ENCODE measurements around the gene MLEC. TPM values are rescaled to one million over a fixed set of nuclear protein-coding genes. Genes with fewer than 3 reads are reported as not detected.

MLEC gene
- total and polyA plus RNA-seq, 2 of the 13 experiments (the other 11 are each of a cell fraction or from before 2014, with no cell fraction given): 49.8 to 156 TPM

DNA sequence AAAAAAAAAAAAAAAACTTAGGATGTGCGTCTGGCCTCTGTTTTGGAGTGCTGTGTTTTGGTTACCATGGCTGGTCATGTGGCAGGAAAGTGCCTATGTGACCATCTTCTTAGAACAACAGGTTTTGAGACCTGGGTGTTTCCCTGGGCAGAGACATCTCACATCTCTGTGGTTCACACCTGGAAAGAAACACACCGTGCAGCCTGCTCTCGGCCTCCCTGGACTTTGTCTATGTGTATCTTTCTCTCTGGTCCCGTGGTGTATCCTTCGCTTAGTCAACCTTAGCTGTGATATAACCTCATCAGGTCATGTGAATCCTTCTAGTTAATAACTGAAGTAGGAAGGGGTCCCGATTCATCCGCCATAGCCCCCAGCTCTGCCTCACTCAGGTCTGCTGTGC, 61.3 kb downstream of the MLEC start (continued):
- TF ChIP-seq HMGA1 (CRISPR knock-in tag; conservative IDR thresholded peaks at IDR 0.05) (no peak), ZNF709 (CRISPR knock-in tag; IDR thresholded peaks at IDR 0.05) (no peak)

GRCh38 chr12:120749256-120749655, 62.3 kb downstream of the MLEC start:
- H3K79me2 ChIP-seq (ENCODE audit: insufficient read depth, low read length): no peaks in the 10 kb centered on the region
- H3K27ac ChIP-seq (ENCODE audit: extremely low read length, insufficient read depth, low read length): no peak overlapping the region
- intact Hi-C loops (cut with micrococcal nuclease; ENCODE audit: unreplicated experiment) (no loop called here), in situ Hi-C loops (cut with HindIII; ENCODE audit: extremely low pct_ligation_motif_present, low pct_unique_long_range_greater_than_20kb) (no loop called here)
- H3K4me3 ChIP-seq (replicated peaks in 1 of 3; ENCODE audit: insufficient read depth in 1 of 3, low read depth in 2 of 3, low read length in 3 of 3): no peak overlapping the region
- TF ChIP-seq, protein P1, sequence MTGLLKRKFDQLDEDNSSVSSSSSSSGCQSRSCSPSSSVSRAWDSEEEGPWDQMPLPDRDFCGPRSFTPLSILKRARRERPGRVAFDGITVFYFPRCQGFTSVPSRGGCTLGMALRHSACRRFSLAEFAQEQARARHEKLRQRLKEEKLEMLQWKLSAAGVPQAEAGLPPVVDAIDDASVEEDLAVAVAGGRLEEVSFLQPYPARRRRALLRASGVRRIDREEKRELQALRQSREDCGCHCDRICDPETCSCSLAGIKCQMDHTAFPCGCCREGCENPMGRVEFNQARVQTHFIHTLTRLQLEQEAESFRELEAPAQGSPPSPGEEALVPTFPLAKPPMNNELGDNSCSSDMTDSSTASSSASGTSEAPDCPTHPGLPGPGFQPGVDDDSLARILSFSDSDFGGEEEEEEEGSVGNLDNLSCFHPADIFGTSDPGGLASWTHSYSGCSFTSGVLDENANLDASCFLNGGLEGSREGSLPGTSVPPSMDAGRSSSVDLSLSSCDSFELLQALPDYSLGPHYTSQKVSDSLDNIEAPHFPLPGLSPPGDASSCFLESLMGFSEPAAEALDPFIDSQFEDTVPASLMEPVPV (CRISPR knock-in tag; IDR thresholded peaks at IDR 0.05): no peak
- CTCF ChIA-PET (ENCODE audit: low intra/inter-chr PET ratio, low total read pairs): no interaction called here
- no peaks in the 10 kb centered on the region for H3K9me3 ChIP-seq (ENCODE audit: low read length)
- H3K27me3 ChIP-seq (ENCODE audit: control insufficient read depth in 1 of 2, insufficient read depth in 2 of 2, low read length in 2 of 2): no peaks in the 10 kb centered on the region
- no peaks in the 10 kb centered on the region for H4K20me1 ChIP-seq (ENCODE audit: insufficient read depth, low read length)
- DNase-seq (ENCODE audit: low spot score) (no peak), ATAC-seq (no peak), FAIRE-seq (no peak)
- whole genome bisulfite sequencing (ENCODE audit: low lambda C conversion rate): 52% methylated on average over 5 of the region's 5 CpGs
- BruUV-seq (replicated peaks): no TSS peak
- no peak overlapping the region for H3K4me2 ChIP-seq (ENCODE audit: low read depth, low read length)
- POLR2A ChIA-PET: no interaction called here
- no peak overlapping the region for H3K9ac ChIP-seq (ENCODE audit: insufficient read depth, low read depth, low read length)
- H3K4me1 ChIP-seq (ENCODE audit: insufficient read depth, low read length): peaks cover 14% of the 10 kb centered on the region
- H2AFZ ChIP-seq (ENCODE audit: low read length): no peak overlapping the region
- no peaks in the 10 kb centered on the region for H3K36me3 ChIP-seq (replicated peaks in 1 of 2; ENCODE audit: control insufficient read depth in 1 of 2, insufficient read depth in 2 of 2, low read length in 2 of 2)

DNA sequence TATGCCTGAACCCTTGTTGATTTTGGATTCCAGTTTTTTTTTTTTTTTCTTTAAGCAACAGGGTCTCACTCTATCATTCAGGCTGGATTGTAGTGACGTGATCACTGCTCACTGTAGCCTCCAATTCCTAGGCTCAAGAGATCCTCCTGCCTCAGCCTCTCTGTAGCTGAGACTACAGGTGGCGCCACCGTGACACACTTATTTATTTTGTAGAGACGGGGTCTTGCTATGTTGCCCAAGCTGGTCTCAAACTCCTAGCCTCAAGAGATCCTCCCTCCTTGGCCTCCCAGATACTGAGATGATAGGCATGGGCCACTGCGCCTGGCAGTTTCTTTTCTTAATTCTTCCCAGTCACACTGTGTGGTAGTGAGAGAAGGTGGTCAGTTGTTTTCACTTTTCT, 63.9 kb downstream of the MLEC start:
- no peak for ATAC-seq

More for the DNA sequence above, 63.9 kb downstream of the MLEC start:
- Histone ChIP-seq H3K9me3 (ENCODE audit: low read length) (peaks cover 7% of the 10 kb centered on the region; the same call in 1 of the 2 replicates), H3K27me3 (ENCODE audit: control insufficient read depth in 1 of 2, insufficient read depth in 2 of 2, low read length in 2 of 2) (no peaks in the 10 kb centered on the region), H3K9ac (ENCODE audit: insufficient read depth, low read depth, low read length) (no peak overlapping the region), H2AFZ (ENCODE audit: low read length) (no peak overlapping the region), H3K4me1 (ENCODE audit: insufficient read depth, low read length) (peaks cover 14% of the 10 kb centered on the region), H3K4me3 (replicated peaks in 1 of 3; ENCODE audit: insufficient read depth in 1 of 3, low read depth in 2 of 3, low read length in 3 of 3) (no peak overlapping the region), H3K4me2 (ENCODE audit: low read depth, low read length) (no peak overlapping the region), H3K79me2 (ENCODE audit: insufficient read depth, low read length) (no peaks in the 10 kb centered on the region), H3K36me3 (replicated peaks in 1 of 2; ENCODE audit: control insufficient read depth in 1 of 2, insufficient read depth in 2 of 2, low read length in 2 of 2) (no peaks in the 10 kb centered on the region), H4K20me1 (ENCODE audit: insufficient read depth, low read length) (no peaks in the 10 kb centered on the region), H3K27ac (ENCODE audit: extremely low read length, insufficient read depth, low read length) (no peak overlapping the region)
- POLR2A ChIA-PET: no interaction called here
- no TSS peak for BruUV-seq (replicated peaks)
- intact Hi-C loops (cut with micrococcal nuclease; ENCODE audit: unreplicated experiment): no loop called here
- TF ChIP-seq ZNF121 (CRISPR knock-in tag; IDR thresholded peaks at IDR 0.05): peak; percentile 92
- TF ChIP-seq STAG1 (CRISPR knock-in tag; IDR thresholded peaks at IDR 0.05): peak; percentile 20; the same call in 1 of the 2 replicates
- TF ChIP-seq, protein P2, sequence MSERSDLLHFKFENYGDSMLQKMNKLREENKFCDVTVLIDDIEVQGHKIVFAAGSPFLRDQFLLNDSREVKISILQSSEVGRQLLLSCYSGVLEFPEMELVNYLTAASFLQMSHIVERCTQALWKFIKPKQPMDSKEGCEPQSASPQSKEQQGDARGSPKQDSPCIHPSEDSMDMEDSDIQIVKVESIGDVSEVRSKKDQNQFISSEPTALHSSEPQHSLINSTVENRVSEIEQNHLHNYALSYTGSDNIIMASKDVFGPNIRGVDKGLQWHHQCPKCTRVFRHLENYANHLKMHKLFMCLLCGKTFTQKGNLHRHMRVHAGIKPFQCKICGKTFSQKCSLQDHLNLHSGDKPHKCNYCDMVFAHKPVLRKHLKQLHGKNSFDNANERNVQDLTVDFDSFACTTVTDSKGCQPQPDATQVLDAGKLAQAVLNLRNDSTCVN (CRISPR knock-in tag; IDR thresholded peaks at IDR 0.05; ENCODE audit: borderline replicate concordance): no peak
- TF ChIP-seq ZNF274 (CRISPR knock-in tag; IDR thresholded peaks at IDR 0.05): no peak
- TF ChIP-seq, protein P3, sequence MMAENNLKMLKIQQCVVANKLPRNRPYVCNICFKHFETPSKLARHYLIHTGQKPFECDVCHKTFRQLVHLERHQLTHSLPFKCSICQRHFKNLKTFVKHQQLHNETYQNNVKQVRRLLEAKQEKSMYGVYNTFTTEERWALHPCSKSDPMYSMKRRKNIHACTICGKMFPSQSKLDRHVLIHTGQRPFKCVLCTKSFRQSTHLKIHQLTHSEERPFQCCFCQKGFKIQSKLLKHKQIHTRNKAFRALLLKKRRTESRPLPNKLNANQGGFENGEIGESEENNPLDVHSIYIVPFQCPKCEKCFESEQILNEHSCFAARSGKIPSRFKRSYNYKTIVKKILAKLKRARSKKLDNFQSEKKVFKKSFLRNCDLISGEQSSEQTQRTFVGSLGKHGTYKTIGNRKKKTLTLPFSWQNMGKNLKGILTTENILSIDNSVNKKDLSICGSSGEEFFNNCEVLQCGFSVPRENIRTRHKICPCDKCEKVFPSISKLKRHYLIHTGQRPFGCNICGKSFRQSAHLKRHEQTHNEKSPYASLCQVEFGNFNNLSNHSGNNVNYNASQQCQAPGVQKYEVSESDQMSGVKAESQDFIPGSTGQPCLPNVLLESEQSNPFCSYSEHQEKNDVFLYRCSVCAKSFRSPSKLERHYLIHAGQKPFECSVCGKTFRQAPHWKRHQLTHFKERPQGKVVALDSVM (CRISPR knock-in tag; IDR thresholded peaks at IDR 0.05): peak; percentile 92
- TF ChIP-seq, protein P4, sequence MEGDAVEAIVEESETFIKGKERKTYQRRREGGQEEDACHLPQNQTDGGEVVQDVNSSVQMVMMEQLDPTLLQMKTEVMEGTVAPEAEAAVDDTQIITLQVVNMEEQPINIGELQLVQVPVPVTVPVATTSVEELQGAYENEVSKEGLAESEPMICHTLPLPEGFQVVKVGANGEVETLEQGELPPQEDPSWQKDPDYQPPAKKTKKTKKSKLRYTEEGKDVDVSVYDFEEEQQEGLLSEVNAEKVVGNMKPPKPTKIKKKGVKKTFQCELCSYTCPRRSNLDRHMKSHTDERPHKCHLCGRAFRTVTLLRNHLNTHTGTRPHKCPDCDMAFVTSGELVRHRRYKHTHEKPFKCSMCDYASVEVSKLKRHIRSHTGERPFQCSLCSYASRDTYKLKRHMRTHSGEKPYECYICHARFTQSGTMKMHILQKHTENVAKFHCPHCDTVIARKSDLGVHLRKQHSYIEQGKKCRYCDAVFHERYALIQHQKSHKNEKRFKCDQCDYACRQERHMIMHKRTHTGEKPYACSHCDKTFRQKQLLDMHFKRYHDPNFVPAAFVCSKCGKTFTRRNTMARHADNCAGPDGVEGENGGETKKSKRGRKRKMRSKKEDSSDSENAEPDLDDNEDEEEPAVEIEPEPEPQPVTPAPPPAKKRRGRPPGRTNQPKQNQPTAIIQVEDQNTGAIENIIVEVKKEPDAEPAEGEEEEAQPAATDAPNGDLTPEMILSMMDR (CRISPR knock-in tag; IDR thresholded peaks at IDR 0.05): peak; percentile 24
- FAIRE-seq: no peak
- no peak for DNase-seq (ENCODE audit: low spot score)
- CTCF ChIA-PET (ENCODE audit: low intra/inter-chr PET ratio, low total read pairs): no interaction called here
- in situ Hi-C loops (cut with HindIII; ENCODE audit: extremely low pct_ligation_motif_present, low pct_unique_long_range_greater_than_20kb): no loop called here
- WGBS (ENCODE audit: low lambda C conversion rate): 64% methylated on average over 5 of the region's 5 CpGs
